Fibroblast of pulmonary artery (primary cell): ENCODE data around the gene TJP3.

Experiments used
- DNase-seq: peaks from one replicate; pipeline ENCODE4 v3.0.0-alpha.2; 2010; ENCODE audit warnings: low read depth
- H3K4me3 ChIP-seq: replicated peaks from 2 replicates; pipeline ENCODE4 v1.5.1; 2011; ENCODE audit warnings: low read depth, mild to moderate bottlenecking, control low read depth, low read length, moderate library complexity
- CTCF ChIP-seq: IDR thresholded peaks from 2 replicates; pipeline ENCODE4 v1.5.1; 2011; ENCODE audit warnings: mild to moderate bottlenecking, control low read depth, low read length, inconsistent platforms; ENCODE audit errors: missing control alignments

Gene TJP3

DNA sequence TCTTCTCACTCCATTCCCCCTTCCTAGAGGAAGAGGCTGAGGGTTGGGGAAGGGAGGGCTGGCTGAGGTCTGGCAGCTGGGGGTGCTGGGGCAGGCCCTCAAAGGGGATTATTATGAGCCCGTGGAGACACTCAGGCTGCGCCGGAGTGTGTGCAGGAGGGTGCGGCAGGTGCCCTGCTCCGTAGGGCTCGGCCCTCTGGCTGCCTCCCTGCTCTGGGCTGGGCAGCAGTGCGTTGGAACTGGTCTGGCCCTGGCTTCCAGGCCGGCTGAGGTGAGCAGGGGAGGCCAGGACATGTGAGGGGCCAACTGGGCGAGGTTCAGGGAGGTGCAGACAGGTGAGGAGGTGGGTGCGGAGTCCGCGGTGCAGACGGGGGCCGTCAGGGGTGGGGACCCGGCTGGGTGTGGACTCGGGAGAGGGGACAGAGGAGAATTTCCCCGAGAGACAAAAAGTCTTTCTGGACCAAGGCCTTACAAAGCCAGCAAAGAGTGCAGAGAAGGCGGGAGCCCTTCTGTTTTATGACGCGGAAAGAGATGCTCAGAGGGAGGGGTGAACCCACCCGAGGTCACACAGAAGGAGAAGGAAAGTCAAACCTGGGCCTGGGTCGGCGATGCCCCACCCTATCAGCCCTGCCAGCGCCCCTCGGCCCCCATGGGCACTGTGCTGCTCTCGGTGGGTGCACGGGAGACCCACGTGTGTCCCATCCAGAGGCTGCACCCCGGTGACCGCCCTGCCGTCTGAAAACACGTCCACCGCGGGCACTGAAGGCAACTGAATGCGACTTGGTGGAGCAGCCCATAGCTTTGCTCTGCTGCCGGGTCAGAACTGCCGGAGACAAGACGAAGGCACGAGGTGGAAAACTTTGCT, 38.9 kb upstream of the TJP3 start:
- DNase-seq, result no peak
- TF ChIP-seq CTCF, result no peak
- H3K4me3 ChIP-seq, result no peak overlapping the region

DNA sequence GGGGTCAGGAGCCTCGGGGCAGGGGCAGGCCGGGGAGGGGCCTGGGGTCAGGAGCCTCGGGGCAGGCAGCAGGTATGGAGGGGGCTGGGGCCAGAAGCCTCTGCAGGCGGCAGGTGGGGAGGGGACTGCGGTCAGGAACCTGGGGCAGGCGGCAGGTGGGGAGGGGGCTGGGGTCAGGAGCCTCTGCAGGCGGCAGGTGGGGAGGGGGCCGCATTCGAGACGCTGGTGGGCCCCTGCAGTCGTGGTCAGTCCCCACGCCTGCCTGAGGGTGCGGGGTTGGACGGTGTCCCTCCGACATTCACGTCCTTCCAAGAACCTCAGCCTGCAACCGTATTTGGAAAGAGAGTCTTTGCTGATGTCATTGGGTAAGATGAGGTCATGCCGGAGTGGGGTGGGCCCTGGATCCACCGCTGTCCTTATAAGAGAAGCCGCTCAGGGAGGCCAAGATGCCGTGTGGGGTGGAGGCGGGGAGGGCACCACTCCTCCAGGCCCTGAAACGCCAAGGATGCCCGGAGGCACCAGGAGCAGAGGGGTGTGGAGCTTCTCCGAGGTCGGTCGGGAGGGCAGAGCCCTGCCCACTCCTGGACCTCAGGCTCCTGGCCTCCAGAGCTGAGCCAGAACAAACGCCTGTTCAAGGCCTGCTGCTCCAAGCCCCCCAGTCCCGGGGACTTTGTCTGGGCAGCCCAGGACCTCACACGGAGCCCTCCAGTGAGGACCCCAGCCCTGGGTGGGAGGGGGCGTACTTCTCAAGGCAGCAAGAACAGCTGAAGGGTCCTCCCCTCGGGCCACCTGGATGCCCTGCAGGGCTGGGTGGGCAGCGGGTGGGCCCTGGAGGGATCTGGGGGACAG, 38.0 kb upstream of the TJP3 start:
- TF ChIP-seq CTCF, result no peak
- peak overlapping the region; percentile 31 for H3K4me3 ChIP-seq
- DNase-seq, result peak; percentile 97

DNA sequence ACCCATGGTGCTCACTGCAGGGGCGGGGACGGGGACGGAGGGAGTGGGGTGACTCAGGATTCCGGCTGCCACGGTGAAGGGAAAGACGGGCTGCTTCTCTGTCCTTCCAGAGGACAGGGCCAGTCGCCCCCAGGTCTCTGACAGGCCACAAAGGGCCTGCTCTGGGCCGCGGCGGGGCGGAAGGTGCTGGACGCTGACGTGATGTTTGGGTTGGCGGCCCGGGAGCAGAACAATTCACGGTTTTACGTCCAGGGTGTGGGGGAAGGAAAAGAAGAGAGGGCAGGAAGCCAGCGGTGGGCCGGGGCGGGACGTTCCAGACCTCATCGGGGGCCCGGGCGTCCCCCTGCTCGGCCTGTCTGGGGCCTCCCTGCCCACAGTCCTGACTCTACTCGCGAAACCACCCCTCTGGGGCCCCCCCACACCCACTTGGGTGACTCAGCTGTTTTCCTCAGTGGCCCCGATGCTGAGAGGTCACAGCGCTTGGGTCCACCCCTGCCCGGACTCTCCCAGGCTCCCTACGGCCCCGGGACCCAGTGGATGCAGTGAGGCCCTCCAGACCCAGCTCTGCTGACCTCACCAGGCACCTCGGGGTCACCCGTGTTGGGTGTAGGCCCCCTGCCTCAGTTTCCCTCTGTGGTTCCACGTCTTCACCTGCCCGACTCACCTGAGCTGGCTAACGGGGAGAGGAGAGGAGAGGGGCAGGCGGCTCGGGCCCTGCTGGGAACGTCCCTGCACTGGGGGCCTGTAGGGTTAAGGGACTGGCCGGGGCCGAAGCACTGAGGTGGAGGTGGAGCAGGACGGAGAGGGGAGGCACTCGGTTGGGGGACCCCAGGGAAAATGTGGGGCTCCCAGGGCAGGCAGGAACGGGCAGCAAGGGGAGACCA, 37.1 kb upstream of the TJP3 start:
- peak overlapping the region; percentile 31 for H3K4me3 ChIP-seq
- no peak for TF ChIP-seq CTCF
- peak; percentile 89 for DNase-seq

GRCh38 chr19:3671680-3672574, 36.3 kb upstream of the TJP3 start:
- peak; percentile 23 for TF ChIP-seq CTCF
- H3K4me3 ChIP-seq, result no peak overlapping the region
- DNase-seq, result peak; percentile 45

DNA sequence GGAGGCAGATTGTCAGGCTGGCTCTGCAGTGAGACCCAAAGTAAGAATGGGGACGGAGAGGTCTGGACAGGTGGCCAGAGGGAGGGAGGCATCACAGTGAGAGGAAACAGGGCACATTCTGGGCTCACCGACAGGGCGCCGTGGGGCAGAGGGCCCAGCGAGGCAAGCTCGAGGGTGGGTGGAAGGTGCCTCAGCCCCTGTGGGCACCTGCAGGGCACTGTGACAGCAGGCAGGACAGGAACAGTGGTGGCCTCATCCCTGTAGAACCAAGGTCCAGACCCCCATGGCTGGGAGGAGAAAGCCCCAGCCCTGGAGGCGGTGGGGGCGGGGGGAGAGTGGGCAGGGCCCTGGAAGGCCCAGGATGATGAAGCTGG, 35.6 kb upstream of the TJP3 start:
- TF ChIP-seq CTCF, result no peak
- DNase-seq, result no peak
- H3K4me3 ChIP-seq, result no peak overlapping the region

DNA sequence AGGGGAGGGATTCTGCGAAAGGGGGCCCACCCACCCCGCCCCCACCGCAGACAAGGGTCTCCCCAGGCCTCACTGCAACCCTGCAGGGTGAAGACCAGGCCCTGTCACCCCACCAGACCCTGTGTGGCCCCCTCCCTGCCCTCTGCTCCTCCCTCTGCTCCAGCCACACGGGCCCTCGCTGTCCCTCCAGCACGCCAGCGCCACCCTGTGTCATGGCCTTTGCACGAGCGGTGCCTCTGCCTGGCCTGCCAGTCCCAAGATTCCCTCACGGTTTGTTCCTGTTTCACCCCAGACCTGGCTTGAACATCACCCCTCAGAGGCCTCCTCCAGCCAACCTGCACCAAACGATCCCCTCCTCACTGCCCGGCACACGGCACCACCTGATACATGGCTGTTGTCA, 35.2 kb upstream of the TJP3 start:
- no peak overlapping the region for H3K4me3 ChIP-seq
- no peak for TF ChIP-seq CTCF
- no peak for DNase-seq
